ENCODE results near the gene PLEKHH1.

PLEKHH1 gene

DNA sequence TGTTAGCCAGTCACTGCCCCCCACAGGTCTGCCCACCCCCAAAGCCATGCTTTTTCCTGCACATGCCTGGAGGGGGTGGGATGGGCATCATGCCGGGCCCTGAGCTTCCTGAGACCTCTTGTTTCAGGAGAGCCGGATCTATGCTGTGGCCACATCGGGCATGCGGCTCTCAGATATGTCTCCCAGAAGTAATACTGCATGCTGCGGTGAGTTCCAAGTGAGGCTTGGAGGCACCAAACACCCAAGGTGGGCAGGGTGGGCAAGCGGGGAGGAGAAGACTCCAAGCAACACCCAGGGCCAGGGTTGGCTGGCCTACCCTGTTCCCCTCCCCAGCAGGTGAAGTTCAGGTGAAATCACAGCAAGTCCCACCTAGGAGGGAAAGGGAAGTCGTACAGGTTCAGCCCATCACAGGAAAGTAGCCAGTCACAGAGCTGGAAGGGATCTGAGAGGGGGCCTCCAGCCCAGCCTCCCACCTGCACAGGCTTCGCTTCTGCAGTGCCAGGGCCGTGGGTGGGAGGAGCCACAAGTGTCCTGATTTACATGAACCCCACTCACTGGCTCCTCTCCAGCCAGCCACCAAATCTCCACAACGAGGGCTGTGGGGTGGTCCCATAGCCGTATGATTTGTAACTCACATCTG, 36.0 kb downstream of the PLEKHH1 start:
- DNase-seq: no peak

DNA sequence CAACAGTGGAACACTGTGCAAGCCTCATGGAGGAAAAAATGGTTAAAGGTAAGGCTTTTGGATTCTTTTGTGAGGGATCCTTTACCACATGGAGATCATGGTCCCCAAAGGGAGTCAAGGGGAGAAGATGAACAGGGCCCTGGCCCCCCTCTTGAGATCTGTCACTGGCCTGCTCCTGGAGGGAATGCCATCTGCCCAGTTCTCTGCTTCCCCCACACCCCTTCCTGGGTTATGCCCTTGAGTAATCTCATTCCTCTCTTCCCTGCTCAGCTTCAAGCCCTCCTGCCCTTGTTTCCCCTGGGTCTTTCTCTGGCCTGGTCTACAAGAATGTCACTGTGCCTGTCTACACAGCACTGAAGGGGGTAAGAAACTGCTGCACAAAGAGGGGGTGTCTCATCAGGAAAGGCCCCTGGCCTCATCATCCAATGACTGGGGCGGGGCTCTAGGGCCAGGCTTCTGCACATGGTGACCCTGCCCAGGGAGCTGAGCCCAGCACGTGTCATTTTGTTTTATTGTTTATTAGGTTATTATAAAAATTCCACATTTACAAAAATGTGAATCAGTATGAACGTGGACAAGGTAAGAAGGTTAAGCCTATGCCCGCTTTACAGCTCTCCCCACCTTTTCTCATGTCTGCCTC, 36.7 kb downstream of the PLEKHH1 start:
- DNase-seq: no peak

DNA sequence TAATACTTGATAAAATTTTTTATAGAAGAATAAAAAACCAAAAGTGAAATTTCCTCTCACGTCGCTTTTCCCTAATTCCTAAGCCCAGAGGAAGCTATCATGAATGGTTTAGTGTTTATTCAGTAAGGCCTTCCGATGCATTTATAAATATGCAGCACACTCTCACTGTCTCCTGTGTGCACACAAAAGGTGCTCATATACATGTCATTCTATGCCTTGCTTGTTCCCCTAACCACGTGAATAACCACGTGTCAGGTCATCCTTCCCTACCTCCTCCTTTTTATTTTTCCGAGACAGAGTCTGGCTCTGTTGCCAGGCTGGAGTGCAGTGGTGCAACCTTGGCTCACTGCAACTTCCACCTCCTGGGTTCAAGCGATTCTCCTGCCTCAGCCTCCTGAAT, 37.4 kb downstream of the PLEKHH1 start:
- no peak for DNase-seq

DNA sequence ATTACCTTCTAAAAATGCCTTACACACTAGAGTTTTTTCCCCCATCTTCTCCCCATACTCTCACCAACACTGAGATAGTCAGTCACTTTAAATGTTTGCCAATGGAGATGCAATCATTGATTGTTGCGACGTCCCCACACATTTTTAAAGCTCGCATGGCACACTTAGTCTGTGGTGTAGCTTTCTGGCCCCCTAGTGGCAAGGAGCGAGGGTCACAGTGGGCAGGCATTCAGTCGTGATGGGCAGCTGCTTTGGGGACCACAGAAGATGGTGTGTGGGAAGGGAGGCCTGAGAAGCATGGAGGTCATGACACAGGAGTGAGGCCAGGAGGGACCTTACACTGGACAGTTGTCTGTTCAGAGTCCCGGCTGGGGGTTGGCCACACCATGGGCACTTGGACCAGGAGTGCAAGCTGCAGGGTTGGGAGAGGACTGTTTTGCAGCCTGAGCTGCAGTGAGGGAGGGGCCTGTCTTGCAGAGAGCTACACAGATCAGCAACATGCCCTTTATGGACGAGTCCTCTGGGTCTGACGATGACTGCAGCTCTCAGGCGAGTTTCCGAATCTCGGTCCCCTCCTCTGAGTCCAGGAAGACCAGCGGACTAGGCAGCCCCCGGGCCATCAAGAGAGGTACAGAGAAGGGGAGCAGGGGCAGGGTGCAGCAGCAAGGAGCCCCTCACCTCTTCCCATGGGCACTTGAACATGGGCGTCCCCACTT, 38.3 kb downstream of the PLEKHH1 start:
- peak; percentile 62 to 69 for DNase-seq

DNA sequence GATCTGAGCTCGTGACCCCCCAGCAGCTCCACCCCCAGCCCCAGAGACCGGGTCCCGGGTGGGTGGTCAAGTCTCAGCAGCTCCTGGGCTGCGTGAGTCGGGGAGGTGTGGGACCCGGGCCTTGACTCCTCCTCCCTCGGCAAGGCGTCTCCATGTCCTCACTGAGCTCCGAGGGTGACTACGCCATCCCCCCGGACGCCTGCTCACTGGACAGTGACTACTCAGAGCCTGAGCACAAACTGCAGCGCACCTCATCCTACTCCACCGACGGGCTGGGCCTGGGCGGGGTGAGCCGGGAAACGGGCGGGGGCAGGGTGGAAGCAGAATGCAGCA, 38.9 kb downstream of the PLEKHH1 start:
- DNase-seq: no peak

DNA sequence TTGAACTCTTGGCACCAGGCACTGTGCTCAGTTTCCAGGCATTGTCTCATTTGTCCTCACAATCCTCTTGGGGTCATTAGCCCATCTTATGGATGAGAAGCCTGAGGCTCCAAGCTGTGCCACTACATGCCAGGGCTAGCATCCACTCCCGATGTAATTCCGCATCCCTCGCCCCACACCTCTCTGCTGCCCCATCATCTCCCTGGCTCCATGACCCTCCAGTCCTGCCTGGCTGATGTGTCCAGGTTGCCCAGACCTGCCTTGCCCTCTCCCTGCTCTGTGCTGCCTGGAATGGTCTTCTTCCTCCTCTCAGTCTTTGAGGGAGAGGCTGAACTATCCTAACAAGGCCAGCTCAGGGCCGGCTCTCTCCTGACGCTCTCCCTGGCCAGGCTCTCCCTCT, 39.5 kb downstream of the PLEKHH1 start:
- DNase-seq: no peak

DNA sequence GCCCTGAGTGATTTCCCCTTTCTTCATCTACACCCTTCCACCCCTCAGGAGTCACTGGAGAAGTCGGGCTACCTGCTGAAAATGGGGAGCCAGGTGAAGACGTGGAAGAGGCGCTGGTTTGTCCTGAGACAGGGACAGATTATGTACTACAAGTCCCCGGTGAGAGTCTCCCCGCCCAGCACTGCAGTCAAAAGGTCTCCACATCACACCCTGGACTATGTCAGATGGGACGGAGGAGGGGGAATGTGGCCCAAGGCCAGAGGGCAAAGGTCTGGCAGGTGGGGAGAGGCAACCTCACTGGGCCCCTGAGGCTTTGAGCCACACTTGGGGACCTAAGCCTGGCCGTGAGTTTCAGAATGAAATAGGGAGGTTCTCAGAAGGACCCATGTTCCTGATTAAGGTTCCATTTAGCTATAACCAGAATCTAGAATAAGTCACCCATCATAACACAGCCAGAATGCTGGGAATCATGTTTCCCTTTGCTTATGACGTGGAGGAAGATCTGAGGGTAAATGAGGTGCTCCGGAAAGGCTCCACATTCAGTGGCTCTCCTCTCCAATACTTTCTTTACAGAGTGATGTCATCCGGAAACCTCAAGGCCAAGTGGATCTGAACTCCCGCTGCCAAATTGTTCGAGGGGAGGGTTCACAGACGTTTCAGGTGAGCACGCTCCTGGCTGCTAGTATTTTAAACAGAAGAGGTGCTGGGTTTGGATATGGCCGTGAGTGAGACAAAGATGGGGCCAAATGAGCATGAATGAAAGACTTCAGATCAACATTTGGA, 40.3 kb downstream of the PLEKHH1 start:
- no peak for DNase-seq

DNA sequence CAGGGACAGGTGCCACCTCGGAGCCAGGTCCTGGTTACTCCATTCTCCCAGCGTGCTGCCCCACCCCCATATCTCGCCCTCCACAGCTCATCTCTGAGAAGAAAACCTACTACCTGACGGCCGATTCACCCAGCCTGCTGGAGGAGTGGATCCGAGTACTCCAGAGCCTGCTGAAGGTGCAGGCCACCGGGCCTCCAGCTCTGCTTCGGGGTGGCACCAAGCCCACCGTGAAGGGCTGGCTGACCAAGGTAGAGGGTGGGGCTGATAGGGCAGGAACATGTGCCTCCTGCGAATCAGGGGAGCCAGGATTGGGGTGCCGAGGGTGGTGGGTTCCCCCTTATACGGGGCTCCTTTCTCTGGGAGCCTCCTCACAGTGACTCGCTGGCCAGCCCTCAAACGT, 41.1 kb downstream of the PLEKHH1 start:
- no peak for DNase-seq

DNA sequence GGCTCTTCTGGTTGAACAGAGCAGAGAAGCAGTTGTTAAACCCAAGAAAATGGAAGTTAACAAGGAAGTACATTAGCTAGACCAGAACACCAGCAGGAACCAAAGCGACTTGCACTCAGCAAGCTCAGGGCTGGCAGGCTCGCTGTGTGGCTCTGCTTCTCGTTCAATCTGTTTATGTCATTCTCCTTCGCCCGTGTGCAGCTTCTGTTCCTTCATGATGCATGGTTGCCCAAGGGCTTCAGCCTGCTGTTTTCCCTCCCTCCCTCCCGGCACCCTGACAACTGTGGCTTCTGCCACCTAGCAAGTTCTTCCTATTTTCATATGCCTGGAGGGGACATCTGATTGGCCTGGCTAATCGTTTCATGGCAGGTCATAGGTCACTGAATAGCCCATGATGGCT, 41.7 kb downstream of the PLEKHH1 start:
- DNase-seq: no peak

DNA sequence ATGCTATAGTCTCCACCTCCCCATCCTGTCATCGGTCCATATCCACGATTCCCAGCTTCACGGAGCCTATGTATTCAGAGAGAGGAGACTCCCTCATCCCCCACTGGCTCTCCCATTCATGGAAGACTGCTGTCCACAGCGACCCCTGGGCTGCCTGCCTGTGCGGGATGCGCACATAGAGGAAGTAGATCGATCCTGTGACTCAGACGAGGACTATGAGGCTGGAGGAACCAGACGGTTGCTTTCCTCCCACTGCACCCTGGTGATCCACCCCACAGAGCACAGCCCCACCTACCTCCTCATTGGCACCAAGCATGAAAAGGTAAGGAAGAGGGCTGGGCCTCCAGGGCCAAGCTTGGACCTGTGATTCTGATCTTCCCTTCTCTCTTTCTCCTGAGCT, 42.6 kb downstream of the PLEKHH1 start:
- no peak for DNase-seq

DNA sequence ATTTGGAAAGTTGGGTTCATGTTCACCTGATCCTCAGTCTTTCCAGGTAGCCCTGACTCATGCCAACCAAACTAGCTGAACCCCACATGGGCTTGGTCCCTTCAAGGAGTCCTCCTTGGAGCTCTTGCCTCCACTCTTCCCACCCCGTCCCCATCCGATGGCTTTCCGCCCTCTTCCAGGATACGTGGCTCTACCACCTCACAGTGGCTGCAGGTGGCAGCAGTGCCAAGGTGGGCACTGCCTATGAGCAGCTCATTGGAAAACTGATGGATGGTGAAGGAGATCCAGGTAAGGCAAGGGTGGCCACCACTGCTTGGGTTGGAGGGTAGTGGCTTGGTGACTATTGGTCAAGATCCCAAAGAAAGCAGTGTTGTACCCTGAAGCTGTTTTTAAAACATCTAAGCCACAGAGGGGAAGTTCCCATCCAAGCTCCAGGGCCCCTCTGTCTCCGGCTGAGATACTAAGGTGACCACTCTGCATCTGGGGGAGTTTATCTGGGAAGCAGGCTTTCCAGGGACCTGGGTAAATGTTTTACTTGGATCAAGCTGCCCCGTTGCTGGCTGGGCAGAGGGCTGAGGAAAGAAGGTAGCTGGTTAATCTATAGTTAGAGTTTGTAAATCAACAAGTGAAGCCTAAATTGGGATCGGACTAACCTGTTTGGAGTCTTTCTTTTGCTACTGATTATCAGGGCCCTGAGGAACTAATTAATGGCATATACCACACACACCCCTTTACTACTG, 43.3 kb downstream of the PLEKHH1 start:
- DNase-seq: no peak

DNA sequence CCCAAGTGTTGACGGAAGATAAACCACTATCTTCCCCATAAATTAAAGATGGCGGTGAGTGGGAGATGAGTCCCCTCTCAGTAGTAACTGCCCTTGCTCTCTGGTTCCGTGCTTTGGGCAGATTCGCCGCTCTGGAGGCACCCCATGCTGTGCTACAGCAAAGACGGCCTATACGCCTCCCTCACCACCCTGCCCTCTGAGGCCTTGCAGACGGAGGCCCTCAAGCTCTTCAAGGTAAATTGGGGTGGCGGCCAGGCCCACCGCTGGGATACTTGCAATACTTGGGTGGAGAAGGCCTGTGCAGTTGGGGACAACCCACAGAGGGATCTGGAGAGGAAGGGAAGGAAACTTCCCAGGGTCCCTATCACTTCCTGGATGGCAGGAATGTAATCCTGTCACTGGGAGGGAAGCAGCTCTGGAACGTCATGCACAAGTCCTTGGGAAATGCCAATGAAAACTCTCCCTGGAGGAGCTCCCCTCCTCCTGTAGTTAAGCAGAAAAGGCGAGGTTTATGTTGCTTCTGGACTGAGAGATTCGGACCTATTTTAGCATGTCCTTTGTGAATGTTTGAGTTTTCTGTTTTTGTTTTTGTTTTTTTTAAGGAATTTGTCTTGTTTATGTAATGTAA, 44.2 kb downstream of the PLEKHH1 start:
- DNase-seq: no peak

DNA sequence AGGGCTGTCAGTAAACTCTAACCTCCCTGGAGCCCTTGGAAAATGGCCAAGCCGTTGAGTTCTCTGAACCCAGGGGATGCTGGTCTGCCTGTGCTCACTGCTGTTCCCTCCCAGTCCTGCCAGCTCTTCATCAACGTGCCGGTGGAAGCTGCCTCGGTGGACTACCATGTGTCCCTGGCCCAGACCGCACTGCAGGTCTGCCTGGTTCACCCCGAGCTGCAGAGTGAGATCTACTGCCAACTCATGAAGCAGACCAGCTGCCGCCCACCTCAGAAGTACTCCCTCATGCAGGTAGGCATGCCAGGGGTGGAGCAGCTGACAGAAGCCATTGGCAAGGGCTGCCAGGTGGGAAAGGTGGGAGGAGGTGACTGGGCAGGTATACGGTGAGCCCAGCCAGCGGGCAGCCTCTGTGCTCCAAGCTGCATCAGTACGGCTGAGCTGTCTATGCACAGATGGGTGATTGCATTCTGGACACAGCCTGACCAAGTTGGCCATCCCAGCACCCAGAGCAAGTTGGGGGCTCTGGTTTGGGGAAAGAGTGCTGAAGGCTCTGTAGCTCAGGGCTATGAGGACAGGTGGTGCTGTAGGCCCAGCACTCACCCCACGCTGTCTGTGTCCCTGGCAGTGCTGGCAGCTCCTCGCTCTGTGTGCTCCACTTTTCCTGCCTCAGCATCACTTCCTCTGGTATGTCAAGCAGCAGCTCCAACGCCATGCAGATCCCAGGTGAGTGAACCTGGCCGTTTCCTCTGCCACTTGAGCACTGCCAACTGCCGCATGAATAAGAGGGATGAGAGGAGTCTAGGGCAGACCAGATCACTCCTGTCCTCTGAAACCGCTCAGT, 45.0 kb downstream of the PLEKHH1 start:
- no peak for DNase-seq

DNA sequence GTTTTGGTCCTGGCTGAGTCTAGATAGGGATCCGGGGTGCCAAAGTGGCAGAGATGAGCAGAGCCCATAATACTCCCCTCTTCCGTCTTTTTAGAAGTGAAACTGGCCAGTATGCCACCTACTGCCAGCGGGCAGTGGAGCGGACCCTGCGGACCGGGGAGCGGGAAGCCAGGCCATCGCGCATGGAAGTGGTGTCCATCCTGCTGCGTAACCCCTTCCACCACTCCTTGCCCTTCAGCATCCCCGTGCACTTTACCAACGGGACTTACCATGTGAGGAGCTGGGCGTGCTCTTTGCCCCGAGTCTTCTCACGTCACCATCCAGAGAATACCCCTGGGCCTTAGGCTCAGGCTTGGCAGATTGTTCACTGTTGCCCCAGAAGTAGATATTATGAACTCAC, 46.0 kb downstream of the PLEKHH1 start:
- no peak for DNase-seq

DNA sequence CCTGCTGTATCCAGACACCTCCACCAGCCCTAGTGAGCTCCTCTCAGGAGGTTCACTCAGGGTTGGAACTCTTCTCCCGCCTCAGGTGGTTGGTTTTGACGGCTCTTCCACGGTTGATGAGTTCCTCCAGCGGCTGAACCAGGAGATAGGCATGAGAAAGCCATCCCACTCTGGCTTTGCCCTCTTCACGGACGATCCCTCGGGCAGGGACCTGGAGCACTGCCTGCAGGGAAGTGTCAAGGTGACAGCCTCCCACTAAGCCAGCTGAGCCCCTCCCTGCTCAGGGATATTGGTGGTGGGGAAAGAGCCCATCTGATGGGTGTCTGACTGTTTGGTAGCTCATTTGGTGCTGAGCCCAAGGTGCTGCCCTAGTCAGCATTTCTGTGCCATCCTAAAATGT, 46.5 kb downstream of the PLEKHH1 start:
- no peak for DNase-seq

DNA sequence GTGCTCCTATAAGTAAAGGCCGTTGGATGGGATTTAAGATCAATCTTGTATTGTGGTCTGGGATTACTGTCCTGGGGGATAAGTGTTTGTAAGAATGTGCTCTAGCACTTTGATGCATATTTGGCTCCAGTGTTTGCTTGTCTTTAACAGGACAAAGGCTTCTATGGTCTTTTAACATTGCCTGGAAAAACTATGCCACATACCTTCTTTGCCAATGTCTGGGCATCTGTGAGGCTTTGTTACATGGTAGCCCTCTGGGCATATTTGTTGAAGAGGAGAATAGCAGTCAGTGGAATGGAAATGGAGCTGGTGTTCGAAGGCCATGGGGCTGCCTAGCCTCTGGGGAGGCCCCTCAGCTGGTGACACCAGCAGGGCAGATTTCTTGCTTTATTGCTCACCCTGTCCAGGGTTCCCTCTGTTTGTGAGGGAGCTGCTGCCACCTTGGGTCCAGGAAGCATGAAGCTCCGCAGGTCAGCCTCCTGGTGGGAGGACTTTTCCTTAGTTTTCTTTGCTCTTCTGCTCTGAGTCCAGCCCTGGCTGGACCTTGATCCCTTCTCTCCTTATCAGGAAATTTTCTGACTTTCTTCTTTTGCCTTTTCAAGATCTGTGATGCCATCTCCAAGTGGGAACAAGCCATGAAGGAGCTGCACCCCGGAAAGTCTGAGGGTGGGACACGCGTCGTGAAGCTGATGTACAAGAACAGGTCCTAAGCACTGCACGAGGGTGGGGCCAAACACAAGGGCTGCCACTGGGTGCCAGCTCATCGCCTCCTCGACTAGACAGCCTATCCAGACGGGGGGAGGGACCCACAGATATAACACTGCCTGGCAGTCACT, 47.5 kb downstream of the PLEKHH1 start:
- DNase-seq: no peak

DNA sequence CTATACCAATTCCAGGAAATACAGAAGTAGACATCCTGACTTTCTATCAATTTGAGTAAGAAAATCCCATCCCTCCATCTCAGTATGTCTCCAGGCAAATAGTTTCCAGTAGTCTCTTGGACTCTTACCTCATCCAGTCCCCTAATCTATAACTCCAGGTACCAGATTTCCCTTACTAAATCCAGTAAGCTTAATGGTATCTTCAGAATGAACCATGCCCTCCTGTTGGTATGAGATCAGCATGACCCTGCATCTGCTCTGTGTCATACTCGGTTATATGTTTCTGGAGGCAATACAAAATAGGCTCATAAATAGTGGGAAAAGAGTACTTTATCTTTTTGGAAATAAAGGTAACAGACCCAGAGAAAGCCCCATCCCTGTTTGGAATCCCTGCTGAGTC, 48.6 kb downstream of the PLEKHH1 start:
- DNase-seq: no peak

DNA sequence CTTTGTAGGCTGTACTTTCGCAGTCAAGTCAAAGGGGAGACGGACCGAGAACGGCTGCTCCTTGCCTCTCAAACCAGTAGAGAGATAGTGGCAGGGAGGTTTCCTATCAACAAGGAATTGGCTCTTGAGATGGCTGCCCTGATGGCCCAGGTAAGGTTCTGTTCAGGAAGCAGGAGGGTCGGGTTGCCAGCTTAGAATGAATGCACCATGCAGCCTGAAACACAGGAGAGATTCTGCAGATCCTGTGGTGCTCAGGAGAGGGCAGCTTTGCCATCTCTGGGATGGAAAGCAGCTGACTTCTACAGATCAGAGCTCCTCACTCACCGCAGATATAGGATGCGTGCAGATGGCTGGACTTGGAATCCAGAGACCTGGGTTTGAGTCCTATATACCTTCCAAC, 49.0 kb downstream of the PLEKHH1 start:
- DNase-seq: no peak

DNA sequence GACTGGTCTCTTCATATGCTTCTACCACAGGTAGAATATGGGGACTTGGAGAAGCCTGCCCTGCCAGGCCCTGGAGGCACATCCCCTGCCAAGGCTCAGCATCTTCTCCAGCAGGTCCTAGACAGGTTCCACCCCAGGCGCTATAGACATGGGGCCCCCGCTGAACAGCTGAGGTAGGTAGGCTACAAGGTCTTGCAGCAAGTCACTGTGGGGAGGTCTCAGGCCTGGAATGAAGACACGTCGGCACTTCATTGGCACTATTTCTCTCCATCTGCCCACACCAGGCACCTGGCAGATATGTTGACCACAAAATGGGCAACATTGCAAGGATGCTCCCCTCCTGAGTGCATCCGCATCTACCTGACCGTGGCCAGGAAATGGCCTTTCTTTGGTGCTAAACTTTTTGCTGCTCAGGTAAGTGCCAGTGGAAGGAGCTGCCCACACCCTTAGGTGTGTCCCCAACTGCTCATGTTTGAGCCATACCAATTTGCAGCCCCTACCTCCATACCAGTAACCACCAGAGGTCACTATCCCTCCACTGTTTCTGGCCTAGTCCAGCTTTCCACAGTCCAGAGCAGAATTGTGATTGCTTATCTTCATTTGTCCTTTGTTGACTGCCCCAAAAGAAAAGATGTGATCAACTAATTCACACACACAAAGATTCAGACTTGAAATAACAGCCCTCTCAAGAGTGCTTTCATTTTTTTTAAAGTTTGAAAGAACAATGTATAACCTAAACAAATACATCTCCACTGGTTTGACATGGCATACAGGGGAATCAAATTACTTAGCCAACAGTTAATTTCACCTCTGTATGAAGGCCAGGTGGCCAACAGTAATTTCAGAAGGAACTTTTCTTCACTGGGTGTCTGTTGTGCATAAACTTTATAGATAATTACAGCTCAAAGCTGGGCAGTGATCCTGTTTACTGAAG, 50.9 kb downstream of the PLEKHH1 start:
- peak in 1 of 2 donors; percentile 18 for DNase-seq

Data from stimulated activated CD4-positive, alpha-beta T cell treated with anti-CD3 and anti-CD28 coated beads, Interleukin-2, amount 100 ng/mL, for 48 hours (primary cell).